ENCODE results near the gene PLPP2.

DNA sequence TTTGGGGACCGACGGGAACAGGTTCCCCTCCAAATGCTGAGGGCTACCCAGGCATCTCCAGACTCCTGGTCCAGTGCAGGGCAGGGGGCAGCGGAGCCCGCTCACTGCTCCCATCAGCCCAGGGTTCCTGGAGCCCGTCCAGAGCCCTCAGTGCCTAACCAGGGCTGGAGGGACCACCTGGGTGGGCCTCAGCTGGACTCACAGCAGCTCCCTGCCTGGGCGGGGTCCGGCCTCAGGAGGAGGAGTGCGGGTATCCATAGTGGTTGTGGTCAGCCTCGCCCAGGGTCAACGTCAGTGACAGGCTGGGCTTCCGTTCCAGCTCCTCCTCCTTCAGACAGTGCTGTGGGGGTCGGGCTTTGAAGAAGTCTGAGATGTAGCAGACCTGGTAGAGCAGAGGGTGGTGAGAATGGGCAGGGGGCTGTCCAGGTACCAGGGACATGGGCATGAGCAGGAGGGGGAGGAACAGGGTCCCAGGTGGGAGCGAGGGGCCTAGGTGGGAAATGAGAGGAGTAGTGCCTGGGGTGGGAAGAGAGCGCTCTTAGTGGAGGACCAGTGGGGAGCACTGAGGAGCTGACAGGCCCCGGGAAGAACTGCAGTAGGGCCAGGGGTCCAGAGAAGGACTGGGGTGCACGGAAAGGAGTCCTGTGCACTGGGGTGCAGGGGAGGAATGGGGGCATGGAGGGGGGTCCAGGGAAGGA, 9.9 kb downstream of the PLPP2 start:
- TF ChIP-seq CTCF (IDR thresholded peaks at IDR 0.05; ENCODE audit: low read length) (no peak), EZH2phosphoT487 (IDR thresholded peaks at IDR 0.05; ENCODE audit: low read length) (no peak), EZH2 (optimal IDR thresholded peaks at IDR 0.05; ENCODE audit: low read depth, low read length) (no peak)
